Spleen (tissue), 7 donors: ENCODE results near the gene STX18.

Experiments used
- POLR2A ChIP-seq, 3 donors: fragments of 450-650 bp; IDR thresholded peaks; one replicate each; pipeline ENCODE4 v1.5.1; 2017; ENCODE audit warnings: antibody characterized with exemption in 3 of 3, mild to moderate bottlenecking in 1 of 3
- POLR2AphosphoS5 ChIP-seq, 3 donors: sonication (generic); formaldehyde crosslinking; IDR thresholded peaks; one replicate each; pipeline ENCODE4 v1.5.1; 2017; ENCODE audit warnings: antibody characterized with exemption in 3 of 3
- TF ChIP-seq, protein P1 (sequence below), 11 experiments: fragments of 200-600 bp in 7 of 11; fragments of 450-650 bp in 4 of 11; sonication (generic) in 4 of 11; IDR thresholded peaks in 8 of 11; conservative IDR thresholded peaks in 3 of 11; 1 replicate in 7 of 11; 2 replicates in 4 of 11; pipeline versions ENCODE4 v1.4.0 to v1.8.0; 2016 to 2021; ENCODE audit warnings: antibody characterized with exemption in 11 of 11, inconsistent platforms in 4 of 11, mild to moderate bottlenecking in 1 of 11
- donor health status: DM: no; HTN: no; CAD: no; lungs with moderate emphysema.
- donor health status: DM: no; HTN: no; CAD: no.
- donor health status: DM: no; HTN: no; CAD: no.

DNA sequence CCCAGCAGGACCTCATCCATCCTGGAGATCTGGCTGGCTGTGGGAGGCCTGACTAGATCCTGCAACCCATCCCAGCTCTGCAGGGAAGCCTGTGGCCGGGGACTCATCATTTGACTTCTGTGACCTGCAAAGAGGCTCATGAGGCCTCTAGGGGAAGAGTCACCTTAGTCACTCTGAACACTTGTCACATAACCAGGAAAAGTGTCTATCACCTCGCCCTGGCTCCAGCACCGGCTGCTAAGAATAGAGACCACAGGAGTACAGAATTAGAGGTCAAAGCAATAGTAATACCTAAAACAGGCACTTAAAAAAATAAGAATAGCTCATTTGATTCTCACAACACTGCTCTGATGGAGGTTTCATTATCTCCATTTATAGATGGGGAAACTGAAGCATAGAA lies 158.8 kb downstream of the STX18 start:
- TF ChIP-seq, protein P1, sequence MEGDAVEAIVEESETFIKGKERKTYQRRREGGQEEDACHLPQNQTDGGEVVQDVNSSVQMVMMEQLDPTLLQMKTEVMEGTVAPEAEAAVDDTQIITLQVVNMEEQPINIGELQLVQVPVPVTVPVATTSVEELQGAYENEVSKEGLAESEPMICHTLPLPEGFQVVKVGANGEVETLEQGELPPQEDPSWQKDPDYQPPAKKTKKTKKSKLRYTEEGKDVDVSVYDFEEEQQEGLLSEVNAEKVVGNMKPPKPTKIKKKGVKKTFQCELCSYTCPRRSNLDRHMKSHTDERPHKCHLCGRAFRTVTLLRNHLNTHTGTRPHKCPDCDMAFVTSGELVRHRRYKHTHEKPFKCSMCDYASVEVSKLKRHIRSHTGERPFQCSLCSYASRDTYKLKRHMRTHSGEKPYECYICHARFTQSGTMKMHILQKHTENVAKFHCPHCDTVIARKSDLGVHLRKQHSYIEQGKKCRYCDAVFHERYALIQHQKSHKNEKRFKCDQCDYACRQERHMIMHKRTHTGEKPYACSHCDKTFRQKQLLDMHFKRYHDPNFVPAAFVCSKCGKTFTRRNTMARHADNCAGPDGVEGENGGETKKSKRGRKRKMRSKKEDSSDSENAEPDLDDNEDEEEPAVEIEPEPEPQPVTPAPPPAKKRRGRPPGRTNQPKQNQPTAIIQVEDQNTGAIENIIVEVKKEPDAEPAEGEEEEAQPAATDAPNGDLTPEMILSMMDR (IDR thresholded peaks at IDR 0.05 in 8 of 11, conservative IDR thresholded peaks at IDR 0.05 in 3 of 11) = no peak
- TF ChIP-seq POLR2A (IDR thresholded peaks at IDR 0.05) (no peak), POLR2AphosphoS5 (IDR thresholded peaks at IDR 0.05) (no peak)
